ENCODE measurements around the gene IRF2BPL.

IRF2BPL gene

DNA sequence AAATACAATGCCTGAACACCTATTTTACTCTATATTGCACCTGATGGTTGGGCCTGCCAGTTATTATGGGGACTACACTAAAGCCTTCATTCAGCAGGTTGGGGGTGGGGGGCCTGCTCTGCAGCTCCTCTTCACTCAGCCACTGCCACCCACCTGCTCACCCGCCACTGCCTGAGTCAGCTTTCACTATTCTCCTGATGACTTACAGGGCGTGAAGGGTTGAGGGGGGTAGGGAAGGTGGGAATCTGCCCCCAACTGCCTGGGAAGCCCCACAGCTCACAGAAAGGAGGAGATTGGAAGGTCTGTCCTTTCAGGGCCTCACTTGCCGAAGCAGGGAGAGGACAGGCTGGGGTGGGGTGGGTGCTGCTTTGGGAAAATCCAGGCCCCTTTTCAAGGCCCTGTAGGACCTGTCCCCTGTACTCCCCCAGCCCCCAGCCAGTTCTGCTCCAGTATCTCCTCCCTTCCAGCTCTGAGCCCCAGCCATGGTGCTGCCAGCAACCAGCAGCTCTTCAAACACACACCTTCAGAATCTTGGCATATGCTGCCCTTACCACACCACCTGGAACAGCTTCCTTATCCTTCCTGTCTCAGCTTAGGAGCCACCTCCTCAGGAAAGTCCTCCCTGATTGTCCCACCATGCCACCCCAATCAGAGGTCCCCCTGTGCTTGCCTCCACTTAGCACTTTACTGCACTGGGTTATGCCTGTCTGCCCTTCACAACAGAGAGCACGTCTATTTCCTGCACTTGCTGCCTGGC is 33.1 kb downstream of the IRF2BPL start:
- FAIRE-seq (peak; percentile 20), DNase-seq (ENCODE audit: insufficient read length, low spot score) (no peak)

DNA sequence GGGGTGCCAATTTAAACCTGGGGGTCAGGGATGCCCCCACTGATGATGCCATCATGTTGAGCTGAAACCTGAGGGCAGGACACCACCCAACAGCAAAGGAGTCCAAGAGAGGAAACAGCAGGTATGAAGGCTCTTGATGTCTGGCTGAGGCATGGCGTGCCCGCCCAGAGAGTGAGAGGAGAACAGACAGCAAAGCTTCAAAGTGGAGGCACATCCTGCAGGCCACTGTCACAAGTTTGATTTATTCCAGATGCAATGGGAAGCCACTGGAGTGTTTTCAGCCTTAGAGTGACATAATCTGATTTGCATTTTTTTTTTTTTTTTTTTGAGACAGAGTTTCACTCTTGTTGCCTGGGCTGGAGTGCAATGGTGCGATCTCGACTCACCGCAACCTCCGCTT is 34.8 kb downstream of the IRF2BPL start:
- FAIRE-seq (no peak), DNase-seq (ENCODE audit: insufficient read length, low spot score) (no peak)

DNA sequence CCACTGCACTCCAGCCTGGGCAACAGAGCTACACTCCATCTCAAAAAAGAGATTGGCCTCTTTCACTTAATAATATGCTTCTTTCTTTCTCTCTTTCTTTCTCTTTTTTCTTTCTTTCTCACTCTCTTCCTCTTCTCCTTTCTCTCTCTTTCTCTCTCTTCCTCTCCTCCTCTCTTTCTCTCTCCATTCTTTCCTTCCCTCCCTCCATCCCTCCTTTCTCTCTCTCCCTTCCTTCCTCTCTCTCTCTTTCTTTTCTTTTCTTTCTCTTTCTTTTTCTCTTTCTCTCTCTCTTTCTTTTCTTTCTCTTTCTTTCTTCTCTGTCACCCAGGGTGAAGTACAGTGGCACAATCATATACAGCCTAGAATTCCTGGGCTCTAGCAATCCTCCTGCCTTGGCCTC is 38.4 kb downstream of the IRF2BPL start:
- no peak for DNase-seq (ENCODE audit: insufficient read length, low spot score)

DNA sequence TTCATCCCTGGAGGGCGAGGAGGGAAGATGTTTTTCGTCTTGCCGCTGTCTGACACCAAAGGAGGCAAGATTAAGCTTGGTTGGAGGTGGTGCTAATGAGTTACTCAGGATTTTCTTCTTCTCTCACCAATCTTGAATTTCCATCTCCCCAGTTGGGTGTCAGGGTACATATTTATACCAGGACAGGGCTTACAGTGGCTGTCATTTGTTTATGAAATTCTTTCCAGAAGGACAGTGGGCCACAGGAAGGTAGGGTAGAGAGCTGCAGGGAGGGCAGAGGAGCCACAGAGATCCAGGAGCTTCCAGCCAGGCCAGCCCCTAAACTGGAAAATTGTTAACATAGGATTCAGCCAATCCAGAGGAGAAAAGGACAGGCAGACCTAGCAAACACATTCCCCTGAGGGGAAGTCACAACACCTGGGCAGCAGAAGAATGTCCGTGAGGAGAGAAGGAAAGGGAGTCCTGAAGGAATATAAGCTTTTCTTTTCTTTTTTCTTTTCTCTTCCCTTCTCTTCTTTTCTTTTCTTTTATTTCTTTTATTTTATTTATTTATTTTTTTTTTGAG is 40.5 kb downstream of the IRF2BPL start:
- FAIRE-seq (peak; percentile 46), DNase-seq (ENCODE audit: insufficient read length, low spot score) (no peak)

More for the DNA sequence above, 38.4 kb downstream of the IRF2BPL start:
- FAIRE-seq = no peak

DNA sequence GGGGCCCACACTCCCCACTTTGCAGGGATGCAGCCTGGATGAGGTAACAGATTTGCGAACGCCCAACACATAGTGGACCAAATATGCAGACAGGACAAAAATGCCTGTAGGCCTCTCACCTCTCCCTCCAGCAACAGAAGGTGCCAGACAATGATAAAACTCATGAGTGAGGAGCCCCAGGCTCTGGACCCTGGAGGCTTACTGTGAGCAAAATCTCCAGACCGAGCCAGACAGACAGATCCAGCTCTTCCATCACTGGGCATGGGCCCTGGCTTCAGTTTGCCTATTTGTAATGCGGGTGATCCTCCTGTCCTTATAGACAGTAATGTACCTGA is 42.3 kb downstream of the IRF2BPL start:
- DNase-seq (ENCODE audit: insufficient read length, low spot score) = no peak
- no peak for FAIRE-seq

DNA sequence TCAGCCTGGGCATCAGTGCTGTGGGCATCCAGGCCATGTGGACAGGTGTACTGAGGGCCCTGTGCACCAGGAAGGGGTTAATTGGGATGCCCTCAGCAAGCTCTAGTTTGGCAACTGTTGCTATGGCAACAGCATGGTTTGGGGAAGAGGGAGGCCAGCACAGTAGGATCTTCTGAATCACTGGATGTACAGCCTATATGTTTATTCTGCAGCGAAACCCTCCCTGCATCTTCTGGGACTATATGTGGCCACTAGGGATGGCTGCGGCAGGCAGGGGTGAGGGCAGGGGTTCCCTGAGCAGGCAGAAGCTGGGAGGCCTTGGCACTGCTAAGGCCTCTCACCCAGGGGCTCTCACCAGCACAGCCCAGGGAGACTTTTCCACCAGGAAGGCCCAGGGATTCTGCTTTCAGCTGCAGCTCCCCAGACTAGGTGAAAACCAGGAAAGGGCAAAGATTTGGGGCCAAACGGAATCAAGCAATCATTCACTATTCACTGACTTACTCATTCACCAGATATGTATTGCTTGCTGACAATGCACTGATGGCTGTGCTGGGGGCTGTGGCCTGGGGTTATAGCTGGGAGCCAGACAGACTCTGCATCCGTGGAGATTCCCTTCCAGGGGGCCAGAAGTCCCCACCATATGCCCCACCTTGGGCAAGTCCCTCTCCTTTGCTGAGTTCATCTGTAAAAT is 42.8 kb downstream of the IRF2BPL start:
- DNase-seq (ENCODE audit: insufficient read length, low spot score) (peak; percentile 58), FAIRE-seq (peak; percentile 94)

DNA sequence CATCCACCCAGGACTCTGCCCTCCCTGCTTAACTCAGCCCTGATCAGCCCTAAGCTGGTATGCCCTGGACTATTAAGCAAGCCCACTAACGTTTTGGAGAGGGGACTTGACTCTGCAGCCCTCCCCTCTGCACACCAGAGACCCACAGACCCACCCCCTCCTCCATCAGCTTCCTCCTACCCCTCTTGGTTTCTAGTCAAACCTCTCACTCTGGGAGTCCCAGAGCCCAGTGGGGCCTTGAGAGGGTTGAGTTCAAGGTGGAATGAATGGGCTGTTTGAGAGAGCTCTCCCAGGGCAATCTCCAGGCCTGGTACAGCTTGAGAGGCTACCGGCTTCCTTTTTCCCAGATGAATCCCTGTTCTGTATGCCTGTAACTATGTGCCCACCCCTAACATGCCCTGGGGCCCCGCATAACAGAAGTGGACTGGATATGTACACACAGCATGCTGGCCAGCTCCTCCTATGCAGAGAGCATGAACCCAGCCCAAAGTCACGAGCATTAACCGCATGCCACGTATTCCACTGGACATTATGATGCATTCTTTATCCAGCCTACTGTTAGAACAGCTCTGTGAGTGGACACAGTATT is 43.6 kb downstream of the IRF2BPL start:
- FAIRE-seq (peak; percentile 87), DNase-seq (ENCODE audit: insufficient read length, low spot score) (no peak)

DNA sequence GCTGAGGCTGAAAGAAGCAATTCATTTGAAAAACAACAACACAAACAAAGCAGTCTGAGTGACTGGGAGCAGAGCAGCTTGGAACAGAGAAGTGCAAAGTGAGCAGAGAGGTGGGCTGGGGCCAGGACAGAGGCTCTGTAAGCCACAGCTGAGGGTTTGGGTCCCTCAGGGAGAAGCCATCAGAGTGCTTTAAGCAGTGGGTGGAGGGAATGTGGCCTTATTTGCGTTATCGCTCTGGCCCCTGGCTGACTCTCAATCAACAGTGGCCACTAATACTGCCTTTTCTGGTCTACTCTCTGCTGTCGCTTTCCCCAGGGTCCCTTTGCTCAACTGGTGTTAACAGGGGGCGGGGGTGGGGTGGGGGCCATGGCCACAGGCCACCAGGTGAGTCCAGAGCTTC is 44.2 kb downstream of the IRF2BPL start:
- DNase-seq (ENCODE audit: insufficient read length, low spot score) (no peak), FAIRE-seq (peak; percentile 62)

DNA sequence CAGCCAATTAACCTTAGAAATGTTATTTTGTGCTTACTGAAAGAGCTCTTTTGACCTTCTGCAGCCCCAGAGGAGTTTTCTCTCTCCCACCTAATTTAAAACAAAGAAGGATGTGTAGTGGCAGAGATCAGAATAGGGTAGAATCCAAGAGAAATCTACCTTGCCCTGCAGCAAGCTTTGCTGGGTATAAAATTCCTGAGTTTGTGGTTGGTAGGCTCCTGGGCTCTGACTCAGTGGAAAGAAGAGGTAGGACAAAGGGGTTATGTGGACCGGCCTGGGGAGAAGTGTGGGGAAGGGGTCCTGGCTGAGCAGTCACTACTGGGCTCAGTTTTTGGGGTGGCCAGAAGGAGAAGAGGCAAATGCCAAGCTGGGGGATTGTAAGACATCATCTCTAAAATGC is 46.8 kb downstream of the IRF2BPL start:
- FAIRE-seq (no peak), DNase-seq (ENCODE audit: insufficient read length, low spot score) (no peak)

DNA sequence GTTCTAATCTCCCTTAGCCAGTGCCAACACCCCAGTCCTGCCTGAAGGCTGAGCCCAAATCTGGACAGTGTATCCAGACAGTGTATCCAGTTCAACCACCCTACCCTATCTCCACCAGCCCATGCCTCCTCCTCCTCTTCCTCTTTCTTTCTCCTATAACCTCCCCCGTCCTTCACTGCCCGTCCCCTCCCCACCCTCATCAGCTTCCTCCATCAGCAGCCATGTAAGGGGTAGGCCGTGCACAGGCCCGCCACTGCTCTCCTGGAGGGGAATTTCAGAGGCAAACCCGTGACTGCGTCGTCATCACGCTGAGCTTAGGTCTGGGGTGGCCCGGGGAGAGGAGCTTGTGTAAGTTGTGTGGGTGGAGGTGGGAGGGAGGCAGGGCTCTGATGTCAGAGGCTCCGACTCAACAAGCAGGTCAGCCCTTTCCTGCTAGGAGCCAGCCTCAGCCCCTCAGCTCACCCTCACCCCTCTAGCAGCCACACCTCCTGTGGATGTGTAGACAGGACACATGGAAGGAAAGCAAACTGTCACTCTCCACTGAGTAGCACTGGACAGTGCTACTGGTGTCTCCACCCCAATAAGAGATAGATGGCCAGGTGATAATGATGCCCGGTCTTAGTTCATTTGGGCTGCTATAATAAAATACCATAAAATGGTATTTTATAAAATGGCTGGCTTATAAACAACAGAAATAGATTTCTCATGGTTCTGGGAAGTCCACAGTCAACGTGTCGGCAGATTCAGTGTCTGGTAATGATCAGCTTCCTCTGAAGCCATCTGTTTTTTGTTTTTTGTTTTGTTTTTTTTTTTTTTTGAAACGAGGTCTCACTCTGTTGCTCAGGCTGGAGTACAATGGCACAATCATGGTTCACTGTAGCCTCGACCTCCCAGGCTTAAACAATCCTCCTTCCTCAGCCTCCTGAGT is 50.5 kb downstream of the IRF2BPL start:
- FAIRE-seq (peak; percentile 42), DNase-seq (ENCODE audit: insufficient read length, low spot score) (no peak)

DNA sequence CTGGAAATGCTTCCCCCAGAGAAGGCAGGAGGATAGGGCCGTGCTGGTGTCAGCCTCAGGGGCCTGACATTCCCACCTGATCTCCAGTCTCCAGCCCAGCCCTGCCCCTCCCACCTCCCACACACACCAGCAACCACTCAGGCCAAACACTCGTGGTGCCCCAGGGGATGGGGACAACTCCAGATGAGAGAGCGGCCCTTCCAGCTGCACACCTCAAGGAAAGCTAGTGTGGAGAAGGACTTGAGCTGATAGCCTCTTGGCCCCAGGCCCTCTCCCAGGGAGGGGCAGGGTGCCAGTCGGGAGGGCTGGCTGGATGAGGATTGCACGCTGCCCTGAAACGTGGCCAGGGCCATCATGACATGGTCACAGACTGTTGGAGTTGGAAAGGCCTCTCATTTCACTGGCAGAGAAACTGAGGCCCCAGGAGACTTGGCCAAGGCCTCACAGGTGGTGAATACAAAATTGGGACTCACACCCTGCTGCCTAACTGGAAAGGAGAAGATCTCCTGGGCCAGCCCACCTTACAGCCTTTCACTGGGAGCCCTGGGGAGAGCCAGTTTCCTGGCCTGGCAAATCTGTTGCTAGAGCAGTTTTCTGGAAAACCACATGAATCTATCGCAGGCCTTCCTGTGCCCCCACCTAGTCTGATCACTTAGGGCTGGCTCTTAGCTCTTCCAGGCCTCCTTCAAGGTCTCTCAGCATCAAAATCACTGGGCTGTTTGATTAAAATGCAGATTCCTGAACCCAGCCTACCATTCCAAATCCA is 52.1 kb downstream of the IRF2BPL start:
- DNase-seq (ENCODE audit: insufficient read length, low spot score) (no peak), FAIRE-seq (peak; percentile 54)

DNA sequence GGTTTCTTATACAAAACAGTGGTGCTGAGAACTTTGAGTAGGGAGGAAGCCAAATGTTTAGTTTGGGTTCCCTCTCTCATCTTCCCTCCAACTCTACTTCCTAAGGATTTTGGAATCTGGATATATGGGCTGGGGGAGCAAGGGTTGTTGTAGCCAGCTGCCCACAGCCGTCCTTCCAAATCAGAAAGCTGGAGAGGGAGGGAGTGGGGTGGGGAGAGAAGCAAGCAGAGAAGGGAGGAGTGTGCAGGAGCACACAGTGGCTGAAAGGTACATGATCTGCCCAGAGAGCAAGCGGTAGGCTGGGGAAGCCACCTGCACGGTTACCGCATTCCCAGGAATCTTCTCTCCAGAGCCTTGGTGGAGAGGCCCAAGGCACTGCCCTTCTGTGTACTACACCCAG is 52.7 kb downstream of the IRF2BPL start:
- FAIRE-seq = no peak

DNA sequence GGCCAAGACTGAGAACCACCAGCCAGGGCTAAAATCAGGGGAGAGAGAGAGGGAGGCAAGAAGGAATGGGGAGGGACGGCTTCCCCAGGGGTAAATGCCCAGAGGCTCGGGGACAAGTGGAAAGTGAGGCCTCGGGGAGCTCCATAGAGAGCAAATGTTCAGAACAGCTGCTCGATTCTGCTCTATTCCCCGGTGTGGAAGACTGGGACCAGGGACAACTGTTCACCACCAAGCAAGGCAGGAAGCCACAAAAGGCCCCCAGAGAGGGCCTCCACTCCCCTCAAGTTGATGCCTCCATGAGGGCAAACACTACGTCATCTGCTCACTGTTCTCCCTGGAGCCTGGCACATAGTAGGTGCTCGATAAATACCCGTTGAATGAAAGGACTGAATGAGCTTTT is 53.5 kb downstream of the IRF2BPL start:
- FAIRE-seq = no peak
- no peak for DNase-seq (ENCODE audit: insufficient read length, low spot score)

More for the DNA sequence above, 52.7 kb downstream of the IRF2BPL start:
- no peak for DNase-seq (ENCODE audit: insufficient read length, low spot score)
